HepG2 (cell line): Measurements from ENCODE around the gene TMCO6. TPM values are rescaled to one million over a fixed set of nuclear protein-coding genes. Genes with fewer than 3 reads are reported as not detected.

ENCODE experiments used
- CENPX ChIP-seq: sonication (generic); formaldehyde crosslinking; IDR thresholded peaks from 2 replicates; pipeline ENCODE4 v1.9.0; 2021; ENCODE audit warnings: mild to moderate bottlenecking, missing genetic modification reagents, moderate library complexity
- GPN1 ChIP-seq: sonication (generic); formaldehyde crosslinking; IDR thresholded peaks from 2 replicates; pipeline ENCODE4 v1.5.1; 2020; ENCODE audit warnings: missing genetic modification reagents, borderline replicate concordance
- KDM3A ChIP-seq: IDR thresholded peaks from 2 replicates; pipeline ENCODE4 v1.6.1; 2018; ENCODE audit warnings: low read depth, missing compliant biosample characterization
- KLF6 ChIP-seq: IDR thresholded peaks from 2 replicates; pipeline ENCODE4 v1.8.0; 2016; ENCODE audit warnings: missing biosample characterization, missing genetic modification reagents
- PAWR ChIP-seq: sonication (generic); formaldehyde crosslinking; IDR thresholded peaks from 2 replicates; pipeline ENCODE4 v1.4.0; 2020; ENCODE audit warnings: missing genetic modification reagents, mild to moderate bottlenecking, borderline replicate concordance
- PITX1 ChIP-seq: sonication (generic); formaldehyde crosslinking; IDR thresholded peaks from 2 replicates; pipeline ENCODE4 v1.5.1; 2020; ENCODE audit warnings: mild to moderate bottlenecking, missing genetic modification reagents
- SNAI1 ChIP-seq: sonication (generic); formaldehyde crosslinking; IDR thresholded peaks from 2 replicates; pipeline ENCODE4 v1.5.0; 2020; ENCODE audit warnings: mild to moderate bottlenecking, missing genetic modification reagents, borderline replicate concordance
- SRY ChIP-seq: sonication (generic); formaldehyde crosslinking; IDR thresholded peaks from 2 replicates; pipeline ENCODE4 v1.8.0; 2022; ENCODE audit warnings: mild to moderate bottlenecking, missing genetic modification reagents
- ZNF557 ChIP-seq: sonication (generic); formaldehyde crosslinking; IDR thresholded peaks from 2 replicates; pipeline ENCODE4 v1.4.0; 2020; ENCODE audit warnings: missing genetic modification reagents
- ZNF616 ChIP-seq: sonication (generic); formaldehyde crosslinking; IDR thresholded peaks from 2 replicates; pipeline ENCODE4 v1.5.0; 2020; ENCODE audit warnings: low read depth, mild to moderate bottlenecking, missing genetic modification reagents
- polyA plus RNA-seq, 8 experiments: library from polyadenylated mRNA; depleted of rRNA in 3 of 8; stranded (reverse) in 7 of 8; unstranded in 1 of 8; fragments of >200 nt; fragmentation: Illumina TruSeq in 4 of 8; extraction: Trizol in 4 of 8; gene quantifications; 2 replicates each; pipeline versions ENCODE4 v1.2.1 to v1.2.3, GENCODE V29; 2011 to 2016; ENCODE audit warnings: low read depth in 4 of 8, missing spikeins in 1 of 8, mixed read lengths in 1 of 8; ENCODE audit not compliant: insufficient read depth in 1 of 8
- total RNA-seq, 5 experiments: library from RNA; depleted of rRNA; stranded (reverse); fragments of >200 nt; fragmentation: Illumina TruSeq; extraction: Trizol; gene quantifications; 2 replicates each; pipeline ENCODE4 v1.2.3, GENCODE V29; 2016; ENCODE audit warnings: low read depth in 1 of 5
- TF ChIP-seq, protein P1 (sequence below): sonication (generic); formaldehyde crosslinking; IDR thresholded peaks from 2 replicates; pipeline ENCODE4 v1.4.0; 2020; ENCODE audit warnings: missing genetic modification reagents
- TF ChIP-seq, protein P2 (sequence below): sonication (generic); formaldehyde crosslinking; IDR thresholded peaks from 2 replicates; pipeline ENCODE4 v1.4.0; 2020; ENCODE audit warnings: missing genetic modification reagents

TMCO6 gene
- total and polyA plus RNA-seq, 2 of the 13 experiments (the other 11 are each of a cell fraction or from before 2014, with no cell fraction given), result 16.6 to 28.2 TPM

DNA sequence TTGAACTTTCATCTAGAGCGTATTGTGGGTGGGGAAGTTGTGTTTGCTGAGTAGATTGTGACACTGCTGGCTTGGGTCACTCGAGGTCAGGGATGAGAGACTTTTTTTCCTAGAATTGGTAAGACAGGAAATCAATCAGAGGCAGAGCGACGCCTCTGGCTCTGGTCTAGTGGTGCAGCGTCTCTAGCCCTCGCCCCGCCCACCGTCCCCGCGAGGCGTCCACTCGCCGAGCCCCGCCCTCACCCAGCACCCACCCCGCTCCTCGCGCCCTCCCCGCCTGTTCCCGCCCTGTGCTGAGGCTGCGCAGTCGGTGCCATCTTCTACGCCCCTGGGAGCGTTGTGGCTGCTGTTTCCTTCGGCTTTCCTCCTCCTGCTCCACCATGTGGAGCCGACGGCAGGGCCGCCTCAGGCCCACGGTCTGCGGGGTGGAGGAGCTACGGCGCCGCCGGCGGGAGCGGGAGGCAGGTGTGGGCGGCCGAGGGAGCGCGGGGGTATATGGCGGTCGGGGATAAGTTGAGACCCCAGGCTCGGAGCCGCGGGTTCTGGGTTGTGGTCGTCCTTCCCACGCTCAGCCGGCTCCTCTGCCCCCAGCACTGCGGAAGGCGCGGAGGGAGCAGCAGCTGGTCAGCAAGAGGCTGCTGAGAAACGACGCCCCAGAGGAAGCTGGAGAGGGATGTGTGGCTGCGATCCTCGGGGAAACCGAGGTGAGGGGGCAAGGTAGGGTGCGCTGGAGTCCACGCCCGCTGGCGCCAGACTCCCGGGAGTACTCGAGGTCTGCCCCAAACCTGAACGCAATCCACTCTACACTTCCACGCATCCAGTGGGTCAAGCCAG, at the start of gene TMCO6 (continued):
- 0 out of 2 replicates have a peak, but pooled peaks have one; percentile 37 for TF ChIP-seq KLF6 (CRISPR knock-in tag)
- TF ChIP-seq PAWR (CRISPR knock-in tag), result no peak
- TF ChIP-seq KDM3A (CRISPR knock-in tag), result peak; percentile 27; the same call in 1 of the 2 replicates
- TF ChIP-seq, protein P1, sequence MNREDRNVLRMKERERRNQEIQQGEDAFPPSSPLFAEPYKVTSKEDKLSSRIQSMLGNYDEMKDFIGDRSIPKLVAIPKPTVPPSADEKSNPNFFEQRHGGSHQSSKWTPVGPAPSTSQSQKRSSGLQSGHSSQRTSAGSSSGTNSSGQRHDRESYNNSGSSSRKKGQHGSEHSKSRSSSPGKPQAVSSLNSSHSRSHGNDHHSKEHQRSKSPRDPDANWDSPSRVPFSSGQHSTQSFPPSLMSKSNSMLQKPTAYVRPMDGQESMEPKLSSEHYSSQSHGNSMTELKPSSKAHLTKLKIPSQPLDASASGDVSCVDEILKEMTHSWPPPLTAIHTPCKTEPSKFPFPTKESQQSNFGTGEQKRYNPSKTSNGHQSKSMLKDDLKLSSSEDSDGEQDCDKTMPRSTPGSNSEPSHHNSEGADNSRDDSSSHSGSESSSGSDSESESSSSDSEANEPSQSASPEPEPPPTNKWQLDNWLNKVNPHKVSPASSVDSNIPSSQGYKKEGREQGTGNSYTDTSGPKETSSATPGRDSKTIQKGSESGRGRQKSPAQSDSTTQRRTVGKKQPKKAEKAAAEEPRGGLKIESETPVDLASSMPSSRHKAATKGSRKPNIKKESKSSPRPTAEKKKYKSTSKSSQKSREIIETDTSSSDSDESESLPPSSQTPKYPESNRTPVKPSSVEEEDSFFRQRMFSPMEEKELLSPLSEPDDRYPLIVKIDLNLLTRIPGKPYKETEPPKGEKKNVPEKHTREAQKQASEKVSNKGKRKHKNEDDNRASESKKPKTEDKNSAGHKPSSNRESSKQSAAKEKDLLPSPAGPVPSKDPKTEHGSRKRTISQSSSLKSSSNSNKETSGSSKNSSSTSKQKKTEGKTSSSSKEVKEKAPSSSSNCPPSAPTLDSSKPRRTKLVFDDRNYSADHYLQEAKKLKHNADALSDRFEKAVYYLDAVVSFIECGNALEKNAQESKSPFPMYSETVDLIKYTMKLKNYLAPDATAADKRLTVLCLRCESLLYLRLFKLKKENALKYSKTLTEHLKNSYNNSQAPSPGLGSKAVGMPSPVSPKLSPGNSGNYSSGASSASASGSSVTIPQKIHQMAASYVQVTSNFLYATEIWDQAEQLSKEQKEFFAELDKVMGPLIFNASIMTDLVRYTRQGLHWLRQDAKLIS, result no peak
- TF ChIP-seq GPN1, result peak; percentile 76; the same call in 1 of the 2 replicates
- TF ChIP-seq ZNF557 (CRISPR knock-in tag), result 0 out of 2 replicates have a peak, but pooled peaks have one; percentile 3
- TF ChIP-seq CENPX, result no peak
- no peak for TF ChIP-seq ZNF616 (CRISPR knock-in tag)
- peak; percentile 59 for TF ChIP-seq PITX1 (CRISPR knock-in tag)
- no peak; the same call in 1 of the 2 replicates for TF ChIP-seq SRY (CRISPR knock-in tag)
- peak; percentile 28; the same call in 1 of the 2 replicates for TF ChIP-seq SNAI1 (CRISPR knock-in tag)
- TF ChIP-seq, protein P2, sequence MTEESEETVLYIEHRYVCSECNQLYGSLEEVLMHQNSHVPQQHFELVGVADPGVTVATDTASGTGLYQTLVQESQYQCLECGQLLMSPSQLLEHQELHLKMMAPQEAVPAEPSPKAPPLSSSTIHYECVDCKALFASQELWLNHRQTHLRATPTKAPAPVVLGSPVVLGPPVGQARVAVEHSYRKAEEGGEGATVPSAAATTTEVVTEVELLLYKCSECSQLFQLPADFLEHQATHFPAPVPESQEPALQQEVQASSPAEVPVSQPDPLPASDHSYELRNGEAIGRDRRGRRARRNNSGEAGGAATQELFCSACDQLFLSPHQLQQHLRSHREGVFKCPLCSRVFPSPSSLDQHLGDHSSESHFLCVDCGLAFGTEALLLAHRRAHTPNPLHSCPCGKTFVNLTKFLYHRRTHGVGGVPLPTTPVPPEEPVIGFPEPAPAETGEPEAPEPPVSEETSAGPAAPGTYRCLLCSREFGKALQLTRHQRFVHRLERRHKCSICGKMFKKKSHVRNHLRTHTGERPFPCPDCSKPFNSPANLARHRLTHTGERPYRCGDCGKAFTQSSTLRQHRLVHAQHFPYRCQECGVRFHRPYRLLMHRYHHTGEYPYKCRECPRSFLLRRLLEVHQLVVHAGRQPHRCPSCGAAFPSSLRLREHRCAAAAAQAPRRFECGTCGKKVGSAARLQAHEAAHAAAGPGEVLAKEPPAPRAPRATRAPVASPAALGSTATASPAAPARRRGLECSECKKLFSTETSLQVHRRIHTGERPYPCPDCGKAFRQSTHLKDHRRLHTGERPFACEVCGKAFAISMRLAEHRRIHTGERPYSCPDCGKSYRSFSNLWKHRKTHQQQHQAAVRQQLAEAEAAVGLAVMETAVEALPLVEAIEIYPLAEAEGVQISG, result peak; percentile 76
